Neural cell (in vitro differentiated cells): Measurements from ENCODE around the gene ABCA13. TPM values are rescaled to one million over a fixed set of nuclear protein-coding genes. Genes with fewer than 3 reads are reported as not detected.

Experiments used
- H2AFZ ChIP-seq: fragments of 200-600, 300-800 bp; sonication (generic), shearing (Covaris generic); 2 replicates; pipeline ENCODE4 v1.6.0; 2014; ENCODE audit warnings: low read depth, mild to moderate bottlenecking, antibody characterized with exemption, low read length, moderate library complexity
- H3F3A ChIP-seq: fragments of 200-600 bp; shearing (Covaris generic); 2 replicates; pipeline ENCODE4 v1.6.1; 2016; ENCODE audit warnings: mild to moderate bottlenecking, moderate library complexity, mixed read lengths, antibody characterized with exemption, low read length; ENCODE audit not compliant: insufficient read depth, poor library complexity, severe bottlenecking
- H3K27ac ChIP-seq: fragments of 200-600, 300-800 bp; sonication (generic), shearing (Covaris generic); 2 replicates; pipeline ENCODE4 v1.5.1; 2014; ENCODE audit warnings: mild to moderate bottlenecking, low read length, moderate library complexity
- H3K27me3 ChIP-seq: fragments of 300-800, 200-600 bp; sonication (generic), shearing (Covaris generic); 2 replicates; pipeline ENCODE4 v1.6.0; 2014; ENCODE audit warnings: mild to moderate bottlenecking, low read depth, low read length, moderate library complexity; ENCODE audit not compliant: insufficient read depth
- H3K36me3 ChIP-seq: fragments of 300-800, 200-600 bp; sonication (generic), shearing (Covaris generic); 2 replicates; pipeline ENCODE4 v1.5.1; 2014; ENCODE audit warnings: mild to moderate bottlenecking, antibody characterized with exemption, low read length, moderate library complexity; ENCODE audit not compliant: insufficient read depth
- H3K4me2 ChIP-seq: fragments of 300-800, 200-600 bp; sonication (generic), shearing (Covaris generic); 2 replicates; pipeline ENCODE4 v1.6.0; 2014; ENCODE audit warnings: mild to moderate bottlenecking, low read length
- H3K4me3 ChIP-seq: fragments of 300-800, 200-600 bp; sonication (generic), shearing (Covaris generic); 2 replicates; pipeline ENCODE4 v1.5.1; 2014; ENCODE audit warnings: mild to moderate bottlenecking, low read length, moderate library complexity
- H3K79me2 ChIP-seq: fragments of 200-600 bp; shearing (Covaris generic); replicated peaks from 2 replicates; pipeline ENCODE4 v1.6.0; 2014; ENCODE audit warnings: mild to moderate bottlenecking, low read length, moderate library complexity; ENCODE audit not compliant: insufficient read depth
- H3K9ac ChIP-seq: fragments of 300-800, 200-600 bp; sonication (generic), shearing (Covaris generic); 2 replicates; pipeline ENCODE4 v1.6.1; 2016; ENCODE audit warnings: mild to moderate bottlenecking, low read length, mixed read lengths
- H3K9me2 ChIP-seq: fragments of 200-600 bp; shearing (Covaris generic); 2 replicates; pipeline ENCODE4 v1.6.1; 2016; ENCODE audit warnings: mild to moderate bottlenecking, low read length, mixed read lengths; ENCODE audit not compliant: insufficient read depth
- H3K9me3 ChIP-seq: fragments of 200-600, 300-800 bp; sonication (generic), shearing (Covaris generic); 2 replicates; pipeline ENCODE4 v1.6.1; 2016; ENCODE audit warnings: mild to moderate bottlenecking, mixed run types, low read length, moderate library complexity, mixed read lengths
- H4K20me1 ChIP-seq: fragments of 200-600 bp; shearing (Covaris generic); 2 replicates; pipeline ENCODE4 v1.6.1; 2016; ENCODE audit warnings: mild to moderate bottlenecking, mixed run types; ENCODE audit not compliant: insufficient read depth
- EP300 ChIP-seq: fragments of 450-650 bp; conservative IDR thresholded peaks from 2 replicates; pipeline ENCODE4 v1.6.1; 2014; ENCODE audit warnings: antibody characterized with exemption, mild to moderate bottlenecking, moderate library complexity; ENCODE audit not compliant: poor library complexity, severe bottlenecking
- EZH2 ChIP-seq: fragments of 200-600, 300-800 bp; shearing (Covaris generic), sonication (generic); IDR thresholded peaks from 2 replicates; pipeline ENCODE4 v1.6.1; 2014; ENCODE audit warnings: antibody characterized with exemption, low read length, borderline replicate concordance, mild to moderate bottlenecking; ENCODE audit not compliant: insufficient read depth, poor library complexity, severe bottlenecking
- MXI1 ChIP-seq: fragments of 450-650 bp; conservative IDR thresholded peaks from 2 replicates; pipeline ENCODE4 v1.6.1; 2014; ENCODE audit warnings: antibody characterized with exemption, mild to moderate bottlenecking; ENCODE audit not compliant: poor library complexity, severe bottlenecking
- POLR2AphosphoS5 ChIP-seq: IDR thresholded peaks from 2 replicates; pipeline ENCODE4 v1.6.1; 2012
- RAD21 ChIP-seq: fragments of 450-650 bp; conservative IDR thresholded peaks from 2 replicates; pipeline ENCODE4 v1.6.1; 2014; ENCODE audit warnings: antibody characterized with exemption, mild to moderate bottlenecking, moderate library complexity
- SMC3 ChIP-seq: fragments of 450-650 bp; conservative IDR thresholded peaks from 2 replicates; pipeline ENCODE4 v1.6.1; 2014; ENCODE audit warnings: antibody characterized with exemption, mild to moderate bottlenecking, moderate library complexity; ENCODE audit not compliant: poor library complexity
- TAF1 ChIP-seq: IDR thresholded peaks from 2 replicates; pipeline ENCODE4 v1.6.1; 2012; ENCODE audit warnings: low read depth
- polyA plus RNA-seq: library from polyadenylated mRNA; depleted of rRNA; stranded (reverse); fragments of >200 nt; gene quantifications from 2 replicates; pipeline ENCODE4 v1.2.3, GENCODE V29; 2014
- TF ChIP-seq, protein P1 (sequence below): IDR thresholded peaks from 2 replicates; pipeline ENCODE4 v1.6.1; 2012; ENCODE audit warnings: borderline replicate concordance
- TF ChIP-seq, protein P2 (sequence below): fragments of 450-650 bp; IDR thresholded peaks from 2 replicates; pipeline ENCODE4 v1.5.1; 2014; ENCODE audit warnings: antibody characterized with exemption, mild to moderate bottlenecking, moderate library complexity; ENCODE audit not compliant: poor library complexity, severe bottlenecking

ABCA13 gene
- polyA plus RNA-seq, 1 donor from 2014 or later = 0.20 TPM

DNA sequence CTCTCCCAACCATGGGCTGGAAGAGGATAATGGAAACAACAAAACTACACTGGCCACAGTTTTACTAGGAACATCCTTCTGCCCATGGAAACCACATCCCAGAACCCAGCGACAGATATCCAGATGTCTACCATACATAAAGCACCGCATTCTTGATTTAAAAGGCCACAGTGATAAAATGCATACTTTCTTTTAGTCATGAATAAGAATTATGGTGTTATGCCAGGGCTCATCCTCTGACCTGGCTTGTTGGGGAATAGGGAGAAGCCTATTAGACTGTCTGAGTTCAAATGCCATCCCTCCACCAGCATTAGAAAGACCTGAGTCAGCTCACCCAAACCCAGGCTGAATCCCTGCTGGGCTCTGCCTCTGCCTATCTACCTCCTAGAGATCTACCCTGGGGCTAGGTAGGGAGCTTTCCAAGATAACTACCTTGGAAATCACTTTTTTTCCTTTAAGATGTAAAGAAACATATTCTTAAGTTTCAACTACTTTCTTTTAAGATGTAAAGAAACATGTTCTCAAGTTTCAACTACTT is 5.2 kb downstream of the ABCA13 start:
- no peak for TF ChIP-seq TAF1
- TF ChIP-seq SMC3 = no peak
- TF ChIP-seq, protein P1, sequence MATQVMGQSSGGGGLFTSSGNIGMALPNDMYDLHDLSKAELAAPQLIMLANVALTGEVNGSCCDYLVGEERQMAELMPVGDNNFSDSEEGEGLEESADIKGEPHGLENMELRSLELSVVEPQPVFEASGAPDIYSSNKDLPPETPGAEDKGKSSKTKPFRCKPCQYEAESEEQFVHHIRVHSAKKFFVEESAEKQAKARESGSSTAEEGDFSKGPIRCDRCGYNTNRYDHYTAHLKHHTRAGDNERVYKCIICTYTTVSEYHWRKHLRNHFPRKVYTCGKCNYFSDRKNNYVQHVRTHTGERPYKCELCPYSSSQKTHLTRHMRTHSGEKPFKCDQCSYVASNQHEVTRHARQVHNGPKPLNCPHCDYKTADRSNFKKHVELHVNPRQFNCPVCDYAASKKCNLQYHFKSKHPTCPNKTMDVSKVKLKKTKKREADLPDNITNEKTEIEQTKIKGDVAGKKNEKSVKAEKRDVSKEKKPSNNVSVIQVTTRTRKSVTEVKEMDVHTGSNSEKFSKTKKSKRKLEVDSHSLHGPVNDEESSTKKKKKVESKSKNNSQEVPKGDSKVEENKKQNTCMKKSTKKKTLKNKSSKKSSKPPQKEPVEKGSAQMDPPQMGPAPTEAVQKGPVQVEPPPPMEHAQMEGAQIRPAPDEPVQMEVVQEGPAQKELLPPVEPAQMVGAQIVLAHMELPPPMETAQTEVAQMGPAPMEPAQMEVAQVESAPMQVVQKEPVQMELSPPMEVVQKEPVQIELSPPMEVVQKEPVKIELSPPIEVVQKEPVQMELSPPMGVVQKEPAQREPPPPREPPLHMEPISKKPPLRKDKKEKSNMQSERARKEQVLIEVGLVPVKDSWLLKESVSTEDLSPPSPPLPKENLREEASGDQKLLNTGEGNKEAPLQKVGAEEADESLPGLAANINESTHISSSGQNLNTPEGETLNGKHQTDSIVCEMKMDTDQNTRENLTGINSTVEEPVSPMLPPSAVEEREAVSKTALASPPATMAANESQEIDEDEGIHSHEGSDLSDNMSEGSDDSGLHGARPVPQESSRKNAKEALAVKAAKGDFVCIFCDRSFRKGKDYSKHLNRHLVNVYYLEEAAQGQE = no peak
- TF ChIP-seq RAD21 = no peak
- TF ChIP-seq, protein P2, sequence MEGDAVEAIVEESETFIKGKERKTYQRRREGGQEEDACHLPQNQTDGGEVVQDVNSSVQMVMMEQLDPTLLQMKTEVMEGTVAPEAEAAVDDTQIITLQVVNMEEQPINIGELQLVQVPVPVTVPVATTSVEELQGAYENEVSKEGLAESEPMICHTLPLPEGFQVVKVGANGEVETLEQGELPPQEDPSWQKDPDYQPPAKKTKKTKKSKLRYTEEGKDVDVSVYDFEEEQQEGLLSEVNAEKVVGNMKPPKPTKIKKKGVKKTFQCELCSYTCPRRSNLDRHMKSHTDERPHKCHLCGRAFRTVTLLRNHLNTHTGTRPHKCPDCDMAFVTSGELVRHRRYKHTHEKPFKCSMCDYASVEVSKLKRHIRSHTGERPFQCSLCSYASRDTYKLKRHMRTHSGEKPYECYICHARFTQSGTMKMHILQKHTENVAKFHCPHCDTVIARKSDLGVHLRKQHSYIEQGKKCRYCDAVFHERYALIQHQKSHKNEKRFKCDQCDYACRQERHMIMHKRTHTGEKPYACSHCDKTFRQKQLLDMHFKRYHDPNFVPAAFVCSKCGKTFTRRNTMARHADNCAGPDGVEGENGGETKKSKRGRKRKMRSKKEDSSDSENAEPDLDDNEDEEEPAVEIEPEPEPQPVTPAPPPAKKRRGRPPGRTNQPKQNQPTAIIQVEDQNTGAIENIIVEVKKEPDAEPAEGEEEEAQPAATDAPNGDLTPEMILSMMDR = no peak
- TF ChIP-seq POLR2AphosphoS5 = no peak
- TF ChIP-seq MXI1 = no peak
- TF ChIP-seq EZH2 = no peak
- no peak for TF ChIP-seq EP300
- no peak overlapping the region for H2AFZ ChIP-seq
- H3K36me3 ChIP-seq = no peaks in the 10 kb centered on the region
- H3K79me2 ChIP-seq = no peaks in the 10 kb centered on the region
- H4K20me1 ChIP-seq = no peaks in the 10 kb centered on the region
- H3F3A ChIP-seq = no peaks in the 10 kb centered on the region
- H3K4me3 ChIP-seq = no peak overlapping the region
- no peaks in the 10 kb centered on the region for H3K9me2 ChIP-seq
- H3K4me2 ChIP-seq = no peak overlapping the region
- no peak overlapping the region for H3K9ac ChIP-seq
- no peaks in the 10 kb centered on the region for H3K9me3 ChIP-seq
- no peak overlapping the region for H3K27ac ChIP-seq
- H3K27me3 ChIP-seq = no peaks in the 10 kb centered on the region

DNA sequence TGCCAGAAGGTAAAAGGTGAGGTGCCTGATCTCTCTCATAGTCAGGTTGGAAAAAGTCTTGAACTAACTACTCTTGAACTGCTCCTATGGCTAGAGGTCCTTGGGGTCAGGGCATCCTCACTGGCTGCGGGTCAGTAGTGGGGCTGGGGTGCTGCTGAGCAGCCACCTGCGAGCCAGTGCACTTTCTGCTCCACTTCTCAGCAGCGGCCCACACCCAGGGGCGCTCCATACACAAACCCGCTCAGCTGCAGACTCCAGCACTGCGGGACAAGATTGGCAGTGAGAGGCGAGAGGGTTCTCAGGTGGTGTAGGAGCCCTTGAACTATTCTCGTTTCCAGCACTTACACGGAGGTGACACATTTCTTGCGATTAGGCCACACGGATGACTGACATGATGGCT is 6.0 kb downstream of the ABCA13 start:
- H2AFZ ChIP-seq = no peak overlapping the region
- no peak for TF ChIP-seq SMC3

DNA sequence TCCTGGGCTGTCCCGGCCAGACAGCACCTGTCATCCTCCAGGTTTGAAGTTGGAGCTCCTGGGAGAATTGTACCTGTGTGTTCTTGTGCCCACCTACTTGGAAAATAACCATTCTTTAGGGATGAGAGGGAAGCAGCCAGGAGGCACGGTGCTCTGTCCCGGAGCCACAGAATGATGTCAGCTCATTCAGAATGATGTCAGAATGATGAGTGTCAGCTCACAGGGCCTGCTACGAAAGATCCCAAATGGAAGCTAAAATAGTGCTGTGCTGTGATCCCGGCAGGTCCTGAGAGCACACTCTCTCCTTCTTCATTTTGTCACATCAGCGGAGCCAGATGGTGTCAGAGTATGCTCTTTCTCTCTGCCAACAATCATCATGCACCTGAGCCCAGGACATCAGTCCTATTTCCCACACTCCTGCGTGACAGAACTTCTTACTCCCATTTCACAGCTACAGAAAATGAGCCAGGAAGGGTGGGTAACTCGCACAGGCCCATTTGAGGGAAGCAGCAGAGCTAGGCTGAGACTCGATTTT is 8.3 kb downstream of the ABCA13 start:
- no peak for TF ChIP-seq RAD21
- no peak for TF ChIP-seq EZH2
- TF ChIP-seq, protein P1 = no peak
- no peak for TF ChIP-seq EP300
- TF ChIP-seq TAF1 = no peak
- TF ChIP-seq POLR2AphosphoS5 = no peak
- TF ChIP-seq MXI1 = no peak
- TF ChIP-seq SMC3 = no peak
- TF ChIP-seq, protein P2 = no peak
- H3F3A ChIP-seq = no peaks in the 10 kb centered on the region
- H3K79me2 ChIP-seq = no peaks in the 10 kb centered on the region
- no peak overlapping the region for H3K27ac ChIP-seq
- no peak overlapping the region for H2AFZ ChIP-seq
- H3K4me3 ChIP-seq = no peak overlapping the region
- no peak overlapping the region for H3K9ac ChIP-seq
- no peaks in the 10 kb centered on the region for H3K36me3 ChIP-seq
- H4K20me1 ChIP-seq = no peaks in the 10 kb centered on the region
- no peaks in the 10 kb centered on the region for H3K9me2 ChIP-seq
- no peaks in the 10 kb centered on the region for H3K27me3 ChIP-seq
- H3K9me3 ChIP-seq = no peaks in the 10 kb centered on the region
- no peak overlapping the region for H3K4me2 ChIP-seq

More for the DNA sequence above, 6.0 kb downstream of the ABCA13 start:
- H3K27me3 ChIP-seq = no peaks in the 10 kb centered on the region
- no peak overlapping the region for H3K9ac ChIP-seq
- no peaks in the 10 kb centered on the region for H3K36me3 ChIP-seq
- no peaks in the 10 kb centered on the region for H3K9me2 ChIP-seq
- no peak overlapping the region for H3K4me3 ChIP-seq
- H3K27ac ChIP-seq = no peak overlapping the region
- H3F3A ChIP-seq = no peaks in the 10 kb centered on the region
- no peaks in the 10 kb centered on the region for H3K9me3 ChIP-seq
- no peak overlapping the region for H3K4me2 ChIP-seq
- H3K79me2 ChIP-seq = no peaks in the 10 kb centered on the region
- H4K20me1 ChIP-seq = no peaks in the 10 kb centered on the region
